Stimulated activated CD4-positive, alpha-beta T cell treated with anti-CD3 and anti-CD28 coated beads, Interleukin-4, amount 100 ng/mL, for 1 hour (primary cell): ENCODE measurements around the gene HTR1D.
"Not testable (repeated sequence)": the region's sequence is repeated elsewhere in the genome, so short reads cannot be mapped to it uniquely, and the experiment has no call there.

Experiments
- DNase-seq: peaks from one replicate; pipeline ENCODE4 v3.0.0-alpha.2; 2020

The HTR1D gene

GRCh38 chr1:23216771-23217420 is 406 bp downstream of the HTR1D start:
- peak; percentile 43 for DNase-seq

DNA sequence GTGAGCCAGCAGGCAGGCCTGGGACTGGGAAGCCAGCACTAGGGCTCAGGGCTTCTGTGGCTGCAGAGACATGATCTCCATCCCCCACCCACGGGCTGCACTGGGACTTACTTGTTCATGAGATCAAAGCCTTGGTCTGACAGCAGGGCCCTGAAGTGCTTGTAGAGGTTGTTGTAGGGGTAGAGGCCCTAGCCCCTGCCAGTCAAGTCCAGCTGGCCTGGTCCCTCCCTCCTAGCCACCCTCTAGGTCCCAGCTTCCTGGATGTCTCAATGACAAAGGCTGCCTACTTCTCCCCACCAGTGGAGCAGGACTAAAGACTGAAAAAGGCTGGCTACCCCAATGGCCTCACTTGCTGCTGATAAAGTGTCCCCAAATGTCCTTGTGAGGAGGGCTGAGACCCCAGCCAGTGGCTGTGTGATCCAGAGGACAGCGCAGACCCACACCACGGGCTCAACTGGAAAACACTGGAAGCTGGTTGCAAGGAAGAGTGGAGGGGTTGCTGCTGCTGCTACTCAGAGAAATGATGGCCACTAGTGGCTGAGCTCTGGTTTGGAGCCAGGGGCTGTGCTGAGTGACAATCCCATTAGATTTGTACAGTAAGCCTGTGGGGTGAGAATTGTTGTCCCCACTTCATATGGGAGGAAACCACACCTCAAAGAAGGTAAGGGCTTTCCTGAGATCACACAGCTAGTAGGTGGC is 1.4 kb downstream of the HTR1D start:
- DNase-seq, result no peak

- DNase-seq, result no peak
Observed at GRCh38 chr1:23215291-23215690, 2.0 kb downstream of the HTR1D start.

DNA sequence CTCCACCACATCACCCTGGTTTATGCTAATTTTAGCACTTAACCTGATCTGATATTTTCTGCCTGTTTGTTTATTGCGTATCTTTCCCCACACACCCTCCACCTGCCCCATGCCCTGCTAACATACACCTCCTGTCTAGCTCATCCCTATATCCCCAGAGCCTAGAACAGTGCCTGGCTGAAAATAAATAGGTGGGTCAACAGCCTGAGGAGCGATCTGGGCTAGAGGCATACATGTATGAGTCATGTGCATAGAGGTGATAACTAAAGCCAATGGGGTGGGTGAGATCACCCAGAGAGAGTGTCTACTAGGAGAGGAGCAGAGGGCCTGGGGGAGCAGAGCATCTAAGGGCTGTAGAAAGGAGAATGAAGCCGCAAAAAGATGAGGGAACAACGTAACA is 2.7 kb downstream of the HTR1D start:
- no peak for DNase-seq

- no peak for DNase-seq
Observed at GRCh38 chr1:23211955-23212354, 5.3 kb downstream of the HTR1D start.

DNA sequence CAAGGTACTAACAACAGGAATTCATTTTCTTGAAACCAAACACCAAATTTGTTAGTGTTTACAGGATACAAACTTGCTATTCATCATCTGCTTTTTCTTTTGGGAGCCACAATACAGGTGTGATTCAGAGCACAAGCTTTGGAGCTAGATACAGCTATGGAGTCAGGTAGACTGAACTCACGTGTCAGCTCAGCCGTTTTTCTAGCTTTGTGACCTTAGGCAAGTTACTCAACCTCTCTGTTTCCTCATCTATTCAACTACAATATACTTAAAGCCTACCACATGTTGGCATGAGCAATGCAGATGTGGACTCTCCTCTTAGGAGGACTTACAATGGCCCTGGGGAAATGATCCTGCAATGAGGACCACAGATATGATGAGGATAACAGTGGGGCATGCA is 6.3 kb downstream of the HTR1D start:
- DNase-seq, result no peak

DNA sequence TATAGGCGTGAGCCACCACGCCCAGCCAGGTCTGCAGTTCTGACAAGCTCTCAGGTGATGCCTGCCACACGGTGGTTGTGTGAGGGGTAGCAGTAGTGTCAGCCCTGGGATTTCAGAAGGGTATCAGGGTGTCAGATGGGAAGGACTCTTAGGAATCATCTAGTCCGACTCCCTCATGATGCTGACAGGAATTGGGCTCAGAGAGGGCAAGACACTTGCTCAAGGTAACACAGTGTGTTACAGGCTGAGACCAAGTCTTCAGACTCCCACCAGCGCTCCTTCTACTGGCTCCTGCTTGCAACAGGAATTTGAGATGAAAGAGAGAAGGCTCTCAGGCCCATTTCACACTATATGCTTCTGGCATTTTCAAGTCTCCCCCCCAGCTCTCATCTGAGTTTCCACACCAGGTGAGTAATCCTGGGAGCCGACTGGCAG is 6.9 kb downstream of the HTR1D start:
- no peak for DNase-seq

DNA sequence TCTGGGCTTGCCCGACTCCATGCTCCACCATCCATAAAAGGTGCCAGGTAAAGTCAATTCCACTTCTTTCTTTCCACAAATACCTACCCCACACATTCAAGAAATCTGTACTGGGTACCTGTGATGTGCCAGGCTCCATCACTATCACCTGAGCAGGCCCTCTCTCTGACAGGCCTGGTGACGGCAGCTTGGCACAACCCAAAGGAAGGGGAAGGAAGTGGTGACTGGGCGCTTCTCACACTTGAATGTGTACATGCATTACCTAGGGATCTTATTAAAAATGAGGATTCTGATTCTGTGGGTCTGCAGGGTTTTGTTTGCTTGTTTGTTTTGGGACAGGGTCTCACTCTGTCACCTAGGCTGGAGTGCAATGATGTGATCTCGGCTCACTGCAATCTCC is 7.5 kb downstream of the HTR1D start:
- no peak for DNase-seq

- no peak for DNase-seq
Observed at GRCh38 chr1:23208527-23208926, 8.8 kb downstream of the HTR1D start.

GRCh38 chr1:23207733-23208132 is 9.6 kb downstream of the HTR1D start:
- DNase-seq, result not testable (repeated sequence)

GRCh38 chr1:23202263-23202749 is 15.0 kb downstream of the HTR1D start:
- no peak for DNase-seq

- no peak for DNase-seq
Observed at GRCh38 chr1:23200883-23201282, 16.4 kb downstream of the HTR1D start.

DNA sequence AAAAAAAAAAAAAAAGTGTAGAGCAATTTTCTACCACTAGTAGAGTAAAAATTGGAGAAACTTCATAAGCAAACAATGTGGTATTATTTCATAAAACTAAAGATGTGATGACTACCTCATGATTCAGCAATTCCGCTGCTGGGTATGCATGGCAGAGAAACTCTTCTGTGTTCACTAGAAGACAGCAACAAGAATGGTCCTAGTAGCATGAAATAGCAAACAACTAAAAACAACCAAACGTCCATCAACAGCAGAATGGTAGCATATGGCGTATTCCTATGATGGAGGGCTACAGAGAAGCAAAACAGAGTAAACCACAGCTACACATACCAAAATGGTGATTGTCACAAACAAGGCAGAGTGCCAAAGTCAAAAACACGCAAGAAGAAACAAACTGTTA is 18.9 kb downstream of the HTR1D start:
- no peak for DNase-seq

GRCh38 chr1:23196627-23197328 is 20.5 kb downstream of the HTR1D start:
- DNase-seq, result no peak

GRCh38 chr1:23194119-23194984 is 22.9 kb downstream of the HTR1D start:
- DNase-seq, result no peak

DNA sequence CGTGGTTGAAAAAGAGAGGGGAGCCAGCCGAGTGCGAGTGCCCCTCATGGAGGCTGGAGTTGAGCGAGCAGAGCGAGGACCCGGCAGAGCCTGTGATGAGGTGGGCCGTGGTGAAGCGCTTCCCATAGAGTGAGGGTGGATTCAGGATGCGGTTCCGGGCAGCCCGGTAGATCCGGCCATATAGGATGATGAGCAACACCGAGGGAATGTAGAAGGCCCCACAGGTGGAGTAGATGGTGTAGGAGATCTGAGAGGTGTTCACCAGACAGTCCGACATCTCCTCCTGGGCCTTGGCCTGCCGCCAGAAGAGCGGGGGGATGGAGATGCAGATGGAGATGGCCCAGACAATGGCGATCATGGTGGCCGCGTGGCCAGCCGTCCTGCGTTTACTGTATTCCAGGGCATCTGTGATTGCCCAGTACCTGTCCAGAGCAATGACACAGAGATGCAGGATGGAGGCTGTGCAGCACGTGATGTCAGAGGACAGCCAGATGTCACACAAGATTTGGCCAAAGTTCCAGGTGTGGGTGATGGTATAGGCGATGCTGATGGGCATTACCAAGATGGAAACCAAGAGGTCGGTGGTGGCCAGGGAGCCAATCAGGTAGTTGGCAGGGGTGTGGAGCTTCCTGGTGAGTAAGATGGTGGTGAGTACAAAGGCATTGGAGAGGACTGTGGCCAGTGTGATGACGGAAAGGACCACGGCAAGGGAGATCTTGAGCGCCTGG is 23.7 kb downstream of the HTR1D start:
- no peak for DNase-seq

GRCh38 chr1:23191199-23191598 is 26.1 kb downstream of the HTR1D start:
- DNase-seq, result no peak

GRCh38 chr1:23188936-23189452 is 28.3 kb downstream of the HTR1D start:
- DNase-seq, result not testable (repeated sequence)

DNA sequence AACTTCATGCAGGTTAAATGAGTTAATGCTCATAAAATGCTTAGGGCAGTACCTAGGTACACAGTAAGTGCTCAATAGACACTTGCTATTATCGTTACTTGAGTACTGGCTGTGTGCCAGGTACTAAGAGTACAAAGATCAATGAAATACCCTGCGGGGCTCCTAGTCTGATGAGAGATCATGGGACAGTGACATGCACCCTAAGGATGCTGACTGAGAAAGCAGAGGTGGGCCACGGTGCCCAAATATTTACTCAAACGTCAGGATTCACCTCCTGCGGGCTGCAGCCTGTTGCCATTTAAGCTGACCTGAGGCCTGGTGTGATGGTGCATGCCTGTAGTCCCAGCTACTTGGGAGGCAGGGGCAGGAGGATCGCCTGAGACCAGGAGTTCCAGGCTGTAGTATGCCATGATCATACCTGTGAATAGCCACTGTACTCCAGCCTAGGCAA is 28.8 kb downstream of the HTR1D start:
- DNase-seq, result no peak

GRCh38 chr1:23187637-23188036 is 29.7 kb downstream of the HTR1D start:
- DNase-seq, result no peak

DNA sequence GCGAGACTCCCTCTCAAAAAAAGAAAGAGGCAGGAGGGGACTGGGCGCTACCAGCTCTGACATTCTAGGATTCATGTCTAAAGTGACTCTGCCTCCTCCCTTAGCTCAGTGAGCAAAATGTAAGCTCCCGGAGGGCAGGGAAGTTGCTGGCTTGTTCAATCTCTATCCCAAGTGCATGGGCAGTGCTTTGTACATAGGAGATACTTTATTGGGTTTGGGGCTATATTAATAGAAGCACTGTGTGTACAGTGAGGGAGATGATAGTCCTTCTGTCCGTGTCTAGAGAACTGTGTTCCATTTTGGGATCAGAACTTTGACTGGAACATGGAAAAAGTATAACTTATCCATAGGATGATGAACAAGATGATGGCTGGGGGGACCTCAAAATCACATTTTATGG is 31.9 kb downstream of the HTR1D start:
- no peak for DNase-seq
